ENCODE results near the gene TMA7B.

- no peak for TF ChIP-seq CTCF (IDR thresholded peaks at IDR 0.05)
- no peak for TF ChIP-seq POLR2A (IDR thresholded peaks at IDR 0.05)
These were observed 20.4 kb downstream of the TMA7B start for GRCh38 chr22:39980596-39980995.
